ENCODE results near the gene PDGFC. TPM values are rescaled to one million over a fixed set of nuclear protein-coding genes. Genes with fewer than 3 reads are reported as not detected.

The PDGFC gene, protein sequence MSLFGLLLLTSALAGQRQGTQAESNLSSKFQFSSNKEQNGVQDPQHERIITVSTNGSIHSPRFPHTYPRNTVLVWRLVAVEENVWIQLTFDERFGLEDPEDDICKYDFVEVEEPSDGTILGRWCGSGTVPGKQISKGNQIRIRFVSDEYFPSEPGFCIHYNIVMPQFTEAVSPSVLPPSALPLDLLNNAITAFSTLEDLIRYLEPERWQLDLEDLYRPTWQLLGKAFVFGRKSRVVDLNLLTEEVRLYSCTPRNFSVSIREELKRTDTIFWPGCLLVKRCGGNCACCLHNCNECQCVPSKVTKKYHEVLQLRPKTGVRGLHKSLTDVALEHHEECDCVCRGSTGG
- total RNA-seq, result 58.7 and 63.3 TPM in 2 replicates
- 30.2 and 35.5 TPM in 2 replicates for polyA plus RNA-seq

DNA sequence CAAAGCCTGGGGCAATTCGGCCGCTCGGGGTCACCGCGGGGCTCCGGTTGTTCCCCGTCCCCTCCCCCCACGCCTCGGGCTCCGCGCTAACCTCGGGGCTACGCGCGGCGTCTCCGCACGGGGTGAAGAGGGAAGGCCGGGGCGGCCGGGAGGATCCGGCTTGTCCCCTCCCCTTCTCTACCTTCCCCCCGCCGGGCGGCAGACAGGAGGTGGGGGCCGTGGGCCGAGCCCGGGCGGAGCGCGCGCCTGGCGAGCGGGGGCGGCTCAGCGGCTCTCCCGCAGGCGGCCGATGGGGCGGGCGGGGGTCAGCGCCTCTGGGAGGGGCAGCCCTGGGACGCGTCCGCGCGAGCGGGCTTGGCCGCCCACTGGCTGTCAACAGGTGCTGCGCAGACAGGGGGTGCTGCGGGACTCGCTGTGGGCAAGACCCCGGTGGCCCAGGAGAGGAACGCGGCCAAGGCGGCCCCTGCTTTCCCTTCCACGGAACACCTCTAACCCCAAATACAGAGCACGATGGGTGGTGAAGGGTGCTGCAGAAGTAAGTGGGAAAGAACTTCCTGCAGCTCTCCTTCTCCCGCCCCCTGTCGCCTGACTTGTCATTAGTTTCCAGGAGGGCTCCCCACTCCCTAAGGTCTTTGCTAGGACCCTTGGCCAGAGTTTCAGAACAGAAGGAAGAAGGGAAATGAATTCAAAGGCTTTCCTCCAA lies at the start of gene PDGFC:
PDGFC (minus strand) TSS at position 124 of the 703 bp plus-strand sequence. CDS start 896 bp downstream, outside the sequence.
- TF ChIP-seq, protein P1, sequence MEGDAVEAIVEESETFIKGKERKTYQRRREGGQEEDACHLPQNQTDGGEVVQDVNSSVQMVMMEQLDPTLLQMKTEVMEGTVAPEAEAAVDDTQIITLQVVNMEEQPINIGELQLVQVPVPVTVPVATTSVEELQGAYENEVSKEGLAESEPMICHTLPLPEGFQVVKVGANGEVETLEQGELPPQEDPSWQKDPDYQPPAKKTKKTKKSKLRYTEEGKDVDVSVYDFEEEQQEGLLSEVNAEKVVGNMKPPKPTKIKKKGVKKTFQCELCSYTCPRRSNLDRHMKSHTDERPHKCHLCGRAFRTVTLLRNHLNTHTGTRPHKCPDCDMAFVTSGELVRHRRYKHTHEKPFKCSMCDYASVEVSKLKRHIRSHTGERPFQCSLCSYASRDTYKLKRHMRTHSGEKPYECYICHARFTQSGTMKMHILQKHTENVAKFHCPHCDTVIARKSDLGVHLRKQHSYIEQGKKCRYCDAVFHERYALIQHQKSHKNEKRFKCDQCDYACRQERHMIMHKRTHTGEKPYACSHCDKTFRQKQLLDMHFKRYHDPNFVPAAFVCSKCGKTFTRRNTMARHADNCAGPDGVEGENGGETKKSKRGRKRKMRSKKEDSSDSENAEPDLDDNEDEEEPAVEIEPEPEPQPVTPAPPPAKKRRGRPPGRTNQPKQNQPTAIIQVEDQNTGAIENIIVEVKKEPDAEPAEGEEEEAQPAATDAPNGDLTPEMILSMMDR (IDR thresholded peaks at IDR 0.05; ENCODE audit: poor library complexity), result peak; percentile 58
- TF ChIP-seq EZH2phosphoT487 (IDR thresholded peaks at IDR 0.05; ENCODE audit: low read depth, severe bottlenecking, unreplicated experiment) (no peak), EZH2 (IDR thresholded peaks at IDR 0.05; ENCODE audit: borderline replicate concordance) (no peak)
- Histone ChIP-seq H3K27ac (peak within 1 kb of the TSS; percentile 96), H3K4me1 (ENCODE audit: insufficient read depth) (peaks cover 34% of the 10 kb centered on the region), H3K4me2 (peak within 1 kb of the TSS; percentile 82), H3K36me3 (replicated peaks; ENCODE audit: insufficient read depth, low read depth) (no peaks in the 10 kb centered on the region), H2AFZ (peak within 1 kb of the TSS; percentile 91), H3K27me3 (no peaks in the 10 kb centered on the region), H3K4me3 (peak within 1 kb of the TSS; percentile 59), H3K79me2 (peaks cover 37% of the 10 kb centered on the region), H4K20me1 (ENCODE audit: insufficient read depth, poor library complexity, severe bottlenecking) (peaks cover 4% of the 10 kb centered on the region), H3K9me2 (replicated peaks; ENCODE audit: insufficient read depth) (no peaks in the 10 kb centered on the region), H3K9me3 (ENCODE audit: low read depth) (no peaks in the 10 kb centered on the region)
- peak; percentile 91 for DNase-seq (ENCODE audit: low spot score)
- 2% methylated on average over 21 of the region's 60 CpGs for WGBS (ENCODE audit: low lambda C conversion rate, missing lambda C conversion rate)

GRCh38 chr4:157020882-157021281 lies 49.3 kb upstream of the PDGFC start:
- WGBS (ENCODE audit: low lambda C conversion rate, missing lambda C conversion rate), result 95% methylated on average over 1 of the region's 1 CpG

GRCh38 chr4:157018920-157019490 lies 47.4 kb upstream of the PDGFC start:
- TF ChIP-seq, protein P1 (IDR thresholded peaks at IDR 0.05; ENCODE audit: poor library complexity), result no peak
- no peak for TF ChIP-seq EZH2phosphoT487 (IDR thresholded peaks at IDR 0.05; ENCODE audit: low read depth, severe bottlenecking, unreplicated experiment)
- no peak for TF ChIP-seq EZH2 (IDR thresholded peaks at IDR 0.05; ENCODE audit: borderline replicate concordance)
- Histone ChIP-seq H3K4me1 (ENCODE audit: insufficient read depth) (no peaks in the 10 kb centered on the region), H3K4me2 (no peak overlapping the region), H3K27me3 (no peaks in the 10 kb centered on the region), H4K20me1 (ENCODE audit: insufficient read depth, poor library complexity, severe bottlenecking) (no peaks in the 10 kb centered on the region), H3K36me3 (replicated peaks; ENCODE audit: insufficient read depth, low read depth) (no peaks in the 10 kb centered on the region), H3K9me2 (replicated peaks; ENCODE audit: insufficient read depth) (no peaks in the 10 kb centered on the region), H3K79me2 (no peaks in the 10 kb centered on the region), H3K4me3 (no peak overlapping the region), H3K9me3 (ENCODE audit: low read depth) (no peaks in the 10 kb centered on the region), H3K27ac (no peak overlapping the region), H2AFZ (no peak overlapping the region)
- WGBS (ENCODE audit: low lambda C conversion rate, missing lambda C conversion rate), result 86% methylated on average over 3 of the region's 3 CpGs
- no peak for DNase-seq (ENCODE audit: low spot score)

More at GRCh38 chr4:157020882-157021281, 49.3 kb upstream of the PDGFC start:
- Histone ChIP-seq H3K4me1 (ENCODE audit: insufficient read depth) (no peaks in the 10 kb centered on the region), H3K4me2 (no peak overlapping the region), H3K36me3 (replicated peaks; ENCODE audit: insufficient read depth, low read depth) (no peaks in the 10 kb centered on the region), H2AFZ (no peak overlapping the region), H3K27ac (no peak overlapping the region), H3K4me3 (no peak overlapping the region), H3K27me3 (no peaks in the 10 kb centered on the region), H3K79me2 (no peaks in the 10 kb centered on the region), H3K9me3 (ENCODE audit: low read depth) (no peaks in the 10 kb centered on the region), H4K20me1 (ENCODE audit: insufficient read depth, poor library complexity, severe bottlenecking) (no peaks in the 10 kb centered on the region), H3K9me2 (replicated peaks; ENCODE audit: insufficient read depth) (no peaks in the 10 kb centered on the region)
- no peak for TF ChIP-seq EZH2 (IDR thresholded peaks at IDR 0.05; ENCODE audit: borderline replicate concordance)
- TF ChIP-seq, protein P1 (IDR thresholded peaks at IDR 0.05; ENCODE audit: poor library complexity), result no peak
- TF ChIP-seq EZH2phosphoT487 (IDR thresholded peaks at IDR 0.05; ENCODE audit: low read depth, severe bottlenecking, unreplicated experiment), result no peak
- no peak for DNase-seq (ENCODE audit: low spot score)

Measured in hepatocyte (in vitro differentiated cells).